DOHH2 (cell line): ENCODE measurements around the gene CCDC39.

Experiments
- CTCF ChIP-seq: fragments of 200-600 bp; sonication (generic); IDR thresholded peaks from one replicate; pipeline ENCODE4 v1.5.1; 2014; ENCODE audit warnings: antibody characterized with exemption, mild to moderate bottlenecking, low read depth, low read length; ENCODE audit not compliant: poor library complexity, severe bottlenecking
- EZH2phosphoT487 ChIP-seq: fragments of 200-600 bp; sonication (generic); IDR thresholded peaks from 2 replicates; pipeline ENCODE4 v1.6.1; 2017; ENCODE audit warnings: borderline replicate concordance, mild to moderate bottlenecking, antibody characterized with exemption, low read length, moderate library complexity, mixed read lengths

- TF ChIP-seq CTCF (no peak), EZH2phosphoT487 (no peak)
Observed at GRCh38 chr3:180678231-180678630, 1.1 kb downstream of the CCDC39 start.
